Measurements from ENCODE around the gene MPPE1. TPM values are rescaled to one million over a fixed set of nuclear protein-coding genes. Genes with fewer than 3 reads are reported as not detected.

The MPPE1 gene
- total RNA-seq, 2 experiments from 2014 or later: 26.5 to 40.1 TPM

DNA sequence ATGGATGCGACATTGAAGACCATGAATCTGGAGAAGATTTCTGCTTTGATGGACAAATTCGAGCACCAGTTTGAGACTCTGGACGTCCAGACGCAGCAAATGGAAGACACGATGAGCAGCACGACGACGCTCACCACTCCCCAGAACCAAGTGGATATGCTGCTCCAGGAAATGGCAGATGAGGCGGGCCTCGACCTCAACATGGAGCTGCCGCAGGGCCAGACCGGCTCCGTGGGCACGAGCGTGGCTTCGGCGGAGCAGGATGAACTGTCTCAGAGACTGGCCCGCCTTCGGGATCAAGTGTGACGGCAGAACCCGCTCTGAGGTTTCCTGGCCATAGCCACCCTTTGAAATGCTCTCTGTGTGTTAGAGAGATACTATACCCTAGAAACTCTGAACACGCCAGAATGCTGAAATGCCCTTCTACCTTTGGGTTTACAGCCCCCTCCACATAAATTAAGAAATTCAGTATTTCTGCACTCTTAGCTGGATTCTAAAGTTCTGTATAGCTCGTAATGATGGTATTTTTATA is 56.2 kb downstream of the MPPE1 start:
- peak overlapping the region; percentile 99 for H3K4me2 ChIP-seq (ENCODE audit: low read length)
- ChIA-PET POLR2A (interaction anchor here (0.5 to 1.0 kb wide), 2 partner anchors 171 to 200 kb away, joined by 3 to 4 read pairs; no protein-coding TSS in a partner anchor), CTCF (ENCODE audit: unreplicated experiment) (no interaction called here)
- peak overlapping the region; percentile 28 for H3K27ac ChIP-seq (ENCODE audit: low read depth, low read length, poor library complexity, severe bottlenecking)
- H2AFZ ChIP-seq (ENCODE audit: low read length): peak overlapping the region; percentile 33; the same call in 1 of the 2 replicates
- no peaks in the 10 kb centered on the region for H3K36me3 ChIP-seq (ENCODE audit: insufficient read depth, low read length)
- DNase-seq (ENCODE audit: low spot score): peak; percentile 54
- no peak for TF ChIP-seq CTCF (conservative IDR thresholded peaks at IDR 0.05; ENCODE audit: low read length)
- TF ChIP-seq EZH2phosphoT487 (IDR thresholded peaks at IDR 0.05; ENCODE audit: borderline replicate concordance, low read depth, low read length): no peak
- H3K4me3 ChIP-seq (ENCODE audit: low read depth, low read length, poor library complexity, severe bottlenecking): peak overlapping the region; percentile 90
- H3K9me3 ChIP-seq (ENCODE audit: low read length): no peaks in the 10 kb centered on the region
- peaks cover 25% of the 10 kb centered on the region for H3K4me1 ChIP-seq (ENCODE audit: insufficient read depth, low read length, poor library complexity, severe bottlenecking)
- TSS peak; percentile 85 for BruUV-seq (replicated peaks)
- peaks cover 15% of the 10 kb centered on the region; the same call in 1 of the 2 replicates for H4K20me1 ChIP-seq (ENCODE audit: insufficient read depth, low read length)
- peaks cover 23% of the 10 kb centered on the region for H3K79me2 ChIP-seq (ENCODE audit: insufficient read depth, low read depth, low read length)
- H3K9me2 ChIP-seq (ENCODE audit: insufficient read depth, low read length): no peaks in the 10 kb centered on the region
- intact Hi-C loops (cut with micrococcal nuclease; ENCODE audit: unreplicated experiment): loop anchor here (1.0 to 5.0 kb wide), 3 partner anchors 56 to 200 kb away; partner anchors contain the start of genes IMPA2 and MPPE1

DNA sequence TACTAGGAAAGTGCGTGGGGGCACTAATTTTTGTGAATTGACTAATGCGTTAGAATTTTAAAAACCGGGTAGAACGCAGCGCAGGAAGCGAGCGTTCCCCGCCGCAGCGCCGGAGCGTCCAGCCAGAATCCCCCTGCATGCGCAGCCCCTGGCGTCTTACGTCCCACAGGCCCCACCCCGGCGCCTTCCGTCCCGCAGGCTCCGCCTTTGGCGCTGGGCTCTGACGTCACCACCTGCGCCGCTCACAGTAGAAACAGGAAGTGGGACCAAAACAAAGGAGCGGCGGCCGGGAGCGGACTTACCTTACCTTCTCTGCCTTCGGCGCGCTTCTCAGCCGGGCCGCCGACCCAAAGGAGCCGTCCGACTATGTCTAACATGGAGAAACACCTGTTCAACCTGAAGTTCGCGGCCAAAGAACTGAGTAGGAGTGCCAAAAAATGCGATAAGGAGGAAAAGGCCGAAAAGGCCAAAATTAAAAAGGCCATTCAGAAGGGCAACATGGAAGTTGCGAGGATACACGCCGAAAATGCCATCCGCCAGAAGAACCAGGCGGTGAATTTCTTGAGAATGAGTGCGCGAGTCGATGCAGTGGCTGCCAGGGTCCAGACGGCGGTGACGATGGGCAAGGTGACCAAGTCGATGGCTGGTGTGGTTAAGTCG is 56.8 kb downstream of the MPPE1 start, which contains the start of gene CHMP1B:
CHMP1B (plus strand) TSS at position 268 of the 660 bp plus-strand sequence; CDS start at position 367, 99 bp downstream.
- H3K9me2 ChIP-seq (ENCODE audit: insufficient read depth, low read length): no peaks in the 10 kb centered on the region

More for the DNA sequence above, 56.8 kb downstream of the MPPE1 start, which contains the start of gene CHMP1B:
- Histone ChIP-seq H3K4me2 (ENCODE audit: low read length) (peak within 1 kb of the TSS; percentile 99), H3K9me3 (ENCODE audit: low read length) (no peaks in the 10 kb centered on the region), H3K79me2 (ENCODE audit: insufficient read depth, low read depth, low read length) (peaks cover 23% of the 10 kb centered on the region), H2AFZ (ENCODE audit: low read length) (peak within 1 kb of the TSS; percentile 91), H3K4me3 (ENCODE audit: low read depth, low read length, poor library complexity, severe bottlenecking) (peak within 1 kb of the TSS; percentile 90), H3K27ac (ENCODE audit: low read depth, low read length, poor library complexity, severe bottlenecking) (peak within 1 kb of the TSS; percentile 35), H4K20me1 (ENCODE audit: insufficient read depth, low read length) (peaks cover 15% of the 10 kb centered on the region; the same call in 1 of the 2 replicates), H3K36me3 (ENCODE audit: insufficient read depth, low read length) (no peaks in the 10 kb centered on the region), H3K4me1 (ENCODE audit: insufficient read depth, low read length, poor library complexity, severe bottlenecking) (peaks cover 25% of the 10 kb centered on the region)
- BruUV-seq (replicated peaks): no TSS peak
- intact Hi-C loops (cut with micrococcal nuclease; ENCODE audit: unreplicated experiment): loop anchor here (1.0 to 5.0 kb wide), 3 partner anchors 57 to 201 kb away; partner anchors contain the start of genes IMPA2 and MPPE1
- TF ChIP-seq CTCF (conservative IDR thresholded peaks at IDR 0.05; ENCODE audit: low read length) (no peak), EZH2phosphoT487 (IDR thresholded peaks at IDR 0.05; ENCODE audit: borderline replicate concordance, low read depth, low read length) (no peak)
- ChIA-PET POLR2A (interaction anchor here (0.6 to 0.9 kb wide), 2 partner anchors 9 to 11 kb away, joined by 3 read pairs; no protein-coding TSS in a partner anchor), CTCF (ENCODE audit: unreplicated experiment) (no interaction called here)
- peak; percentile 97 for DNase-seq (ENCODE audit: low spot score)

Data from OCI-LY7 (cell line).